GM21367 (cell line): ENCODE data around the gene HPDL.

Source experiments
- ATAC-seq: cut with Tn5 transposase; IDR thresholded peaks from one replicate; pipeline ENCODE4 v1.9.1; 2021; ENCODE audit not compliant: unreplicated experiment

HPDL gene

DNA sequence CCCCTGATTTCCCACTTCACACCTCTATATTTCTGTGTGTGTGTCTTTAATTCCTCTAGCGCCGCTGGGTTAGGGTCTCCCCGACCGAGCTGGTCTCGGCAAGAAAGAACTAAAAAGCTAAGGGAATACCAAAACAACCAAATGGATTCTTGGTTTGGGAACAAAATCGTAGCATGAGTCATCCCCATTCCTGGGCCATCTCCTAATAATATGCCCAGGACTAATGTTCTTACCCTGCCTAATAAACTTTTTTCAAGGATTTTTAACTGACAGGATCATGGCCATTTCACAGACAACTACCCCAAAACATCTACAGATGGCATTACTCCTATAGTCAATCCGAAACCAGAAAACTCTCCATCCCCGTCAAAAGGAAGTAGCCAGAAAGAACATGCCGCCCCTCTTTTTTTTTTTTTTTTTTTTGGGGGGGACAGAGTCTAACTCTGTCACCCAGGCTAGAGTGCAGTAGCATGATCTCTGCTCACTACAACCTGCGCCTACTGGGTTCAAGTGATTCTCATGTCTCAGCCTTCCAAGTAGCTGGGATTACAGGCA is 4.1 kb upstream of the HPDL start:
- no peak for ATAC-seq

GRCh38 chr1:45325851-45326506 is 716 bp upstream of the HPDL start:
- no peak for ATAC-seq

DNA sequence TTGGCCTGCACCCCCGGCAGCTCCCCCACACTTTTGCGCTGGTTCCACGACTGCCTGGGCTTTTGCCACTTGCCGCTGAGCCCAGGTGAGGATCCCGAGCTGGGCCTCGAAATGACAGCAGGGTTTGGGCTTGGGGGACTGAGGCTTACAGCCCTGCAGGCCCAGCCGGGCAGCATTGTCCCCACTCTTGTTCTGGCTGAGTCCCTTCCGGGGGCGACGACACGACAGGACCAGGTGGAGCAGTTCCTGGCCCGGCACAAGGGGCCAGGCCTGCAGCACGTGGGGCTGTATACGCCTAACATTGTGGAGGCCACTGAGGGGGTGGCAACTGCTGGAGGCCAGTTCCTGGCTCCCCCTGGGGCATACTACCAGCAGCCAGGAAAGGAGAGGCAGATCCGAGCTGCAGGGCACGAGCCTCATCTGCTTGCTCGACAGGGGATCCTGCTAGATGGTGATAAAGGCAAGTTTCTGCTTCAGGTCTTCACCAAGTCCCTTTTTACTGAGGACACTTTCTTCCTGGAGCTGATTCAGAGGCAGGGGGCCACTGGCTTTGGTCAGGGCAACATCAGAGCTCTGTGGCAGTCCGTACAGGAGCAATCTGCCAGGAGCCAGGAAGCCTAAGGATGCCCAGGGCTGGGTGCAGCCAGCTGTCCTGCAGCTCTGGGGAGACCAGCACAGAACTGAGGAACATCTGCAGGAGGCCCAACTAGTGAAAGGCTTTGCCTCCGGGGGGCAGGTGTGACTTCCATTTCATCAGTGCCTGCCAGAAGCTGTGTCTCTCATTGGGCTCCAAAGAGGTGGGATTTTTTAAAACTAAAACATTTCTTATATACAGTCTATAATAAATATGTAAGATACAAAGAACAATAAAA is 1.2 kb downstream of the HPDL start:
- no peak for ATAC-seq

GRCh38 chr1:45328680-45329079 is 2.0 kb downstream of the HPDL start:
- no peak for ATAC-seq

DNA sequence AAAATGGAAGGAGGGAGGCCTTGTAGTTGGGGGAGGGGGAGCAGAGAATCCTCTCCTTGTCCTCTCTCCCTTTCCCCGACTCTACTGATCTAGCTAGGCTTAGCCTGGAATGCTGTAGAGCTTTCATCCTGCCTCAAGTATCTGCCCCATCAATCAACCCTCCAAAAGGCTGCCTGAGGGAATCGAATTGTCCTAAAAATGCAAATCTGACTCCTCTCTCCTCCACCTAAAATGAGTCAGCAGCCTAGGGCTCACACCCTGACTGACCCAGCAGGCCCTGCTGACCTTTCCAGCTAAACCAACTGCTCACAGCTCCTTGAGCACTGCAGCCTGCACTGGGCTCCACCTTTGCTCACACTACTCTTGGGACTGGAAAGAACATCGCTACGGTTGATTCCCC is 2.8 kb downstream of the HPDL start:
- ATAC-seq, result no peak

DNA sequence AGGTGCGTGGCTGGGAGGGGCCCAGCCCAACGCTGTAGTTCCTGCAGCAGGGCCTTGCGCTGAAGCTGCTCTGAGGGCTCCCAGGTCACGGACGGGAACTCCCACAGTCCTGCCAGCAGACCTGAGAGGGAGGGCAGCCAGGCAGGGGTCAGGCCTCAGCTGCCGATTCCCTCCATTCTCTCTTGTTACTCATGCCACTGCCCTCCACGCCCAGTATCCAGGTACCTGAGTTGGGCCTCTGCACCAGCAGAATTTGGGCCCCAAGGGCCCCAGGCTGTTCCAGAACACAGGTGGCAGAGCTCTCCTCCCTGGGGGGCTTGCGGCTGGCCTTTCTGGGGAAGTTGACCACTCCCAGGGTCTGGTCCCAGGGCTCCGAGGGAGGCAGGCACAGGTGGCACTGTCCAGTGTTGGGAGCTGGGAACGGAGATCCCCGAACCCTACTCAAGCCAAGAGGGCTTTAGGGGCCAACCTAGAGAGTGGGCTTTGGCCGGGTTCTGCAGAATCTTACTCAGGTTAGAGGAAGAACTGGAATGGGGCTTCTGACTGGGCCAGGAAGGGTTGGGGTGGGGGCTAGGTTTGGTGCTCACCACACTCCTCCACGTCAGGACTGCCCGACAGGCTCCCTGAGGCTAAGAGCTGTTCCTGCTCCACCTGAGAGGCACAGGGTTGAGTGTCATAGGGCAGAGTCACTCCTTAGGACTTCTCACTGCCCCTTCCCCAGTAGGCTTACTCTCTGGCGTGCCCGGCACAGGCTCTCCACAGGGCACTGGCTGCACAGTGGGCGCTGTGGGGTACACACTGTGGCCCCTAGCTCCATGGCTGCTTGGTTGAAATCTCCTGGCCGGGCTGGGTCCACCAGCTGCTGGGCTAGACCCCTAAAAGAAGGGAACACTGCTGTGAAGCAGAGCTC is 5.0 kb downstream of the HPDL start:
- no peak for ATAC-seq

DNA sequence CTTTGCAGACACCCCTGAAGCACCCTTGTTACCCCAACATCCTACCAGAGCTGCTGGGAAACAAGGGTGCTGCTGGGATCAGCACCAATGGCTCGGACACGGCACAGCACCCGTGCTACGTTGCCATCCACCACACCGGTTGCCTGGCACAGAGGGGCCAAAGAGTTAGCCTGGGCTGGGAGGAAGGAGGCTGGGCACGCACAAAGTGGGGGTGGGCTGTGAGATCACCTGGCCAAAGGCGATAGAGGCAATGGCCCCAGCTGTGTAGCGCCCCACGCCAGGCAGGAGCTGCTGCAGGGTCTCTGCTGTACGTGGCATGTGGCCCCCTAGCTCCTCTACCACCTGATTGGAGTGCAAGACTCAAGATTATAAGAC is 5.6 kb downstream of the HPDL start:
- ATAC-seq, result no peak

DNA sequence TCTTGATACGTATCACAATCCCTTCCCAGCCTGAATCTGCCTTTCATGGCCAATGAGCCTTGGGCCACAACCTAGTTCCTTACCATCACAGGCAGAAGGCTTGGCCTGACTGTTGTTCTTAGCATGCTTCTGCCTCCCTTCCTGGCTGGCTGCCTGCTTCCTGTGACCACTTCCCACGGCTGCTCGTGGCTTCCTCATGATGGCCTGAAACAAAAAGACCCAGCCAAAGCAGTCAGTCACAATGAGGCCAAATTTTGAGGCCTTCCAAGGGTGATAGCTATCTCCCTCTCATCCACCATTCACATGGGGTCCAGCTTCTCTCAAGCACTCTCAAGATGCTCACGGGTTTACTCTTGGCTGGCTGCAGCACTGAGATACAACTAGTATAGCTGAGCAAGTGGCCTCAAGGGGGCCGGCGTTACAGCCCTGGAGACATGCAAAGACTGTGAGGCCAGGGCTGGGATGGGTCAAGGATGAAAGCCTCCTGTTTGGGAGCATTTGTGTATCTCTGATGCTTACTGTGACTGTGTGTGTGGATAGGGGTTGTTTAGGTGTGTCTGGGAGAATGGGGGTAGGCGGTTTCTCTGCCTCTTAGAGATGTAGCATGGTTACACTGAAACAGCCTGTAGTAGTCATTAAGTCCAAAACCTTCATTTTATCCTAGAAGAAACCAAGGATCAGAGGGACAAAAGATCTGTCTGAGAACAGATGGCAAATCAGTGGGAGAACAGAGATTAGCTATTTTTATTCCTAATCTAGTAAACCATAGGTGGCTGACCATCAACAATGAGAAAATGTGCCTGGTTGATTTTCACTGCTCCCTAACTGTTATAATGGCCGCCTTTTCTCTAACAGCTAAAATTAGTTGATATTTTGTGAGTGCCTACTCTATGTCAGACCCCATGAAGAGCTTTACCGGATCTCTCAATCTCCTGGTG is 7.9 kb downstream of the HPDL start:
- no peak for ATAC-seq

DNA sequence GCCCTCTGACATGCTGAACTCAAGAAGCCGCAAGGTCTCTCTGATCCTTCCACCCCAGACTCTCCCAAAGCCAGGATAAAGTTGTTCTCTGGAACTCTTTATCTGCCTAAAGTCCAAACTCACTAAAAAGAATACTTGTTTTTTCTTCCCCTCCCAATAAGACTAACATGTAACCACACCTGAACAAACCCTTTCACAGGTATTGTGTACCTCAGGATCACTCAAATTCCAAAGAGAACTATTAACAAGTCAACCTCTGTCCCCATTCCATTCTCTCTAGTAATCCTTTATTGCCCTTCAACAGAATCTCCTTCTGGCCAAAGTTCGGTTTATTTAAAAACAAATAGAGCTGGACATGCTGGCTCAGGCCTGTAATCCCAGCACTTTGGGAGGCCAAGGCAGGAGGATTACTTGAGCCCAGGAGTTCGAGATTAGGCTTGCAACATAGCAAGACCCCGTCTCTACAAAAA is 9.2 kb downstream of the HPDL start:
- no peak for ATAC-seq

GRCh38 chr1:45337630-45338325 is 11.1 kb downstream of the HPDL start:
- no peak for ATAC-seq

DNA sequence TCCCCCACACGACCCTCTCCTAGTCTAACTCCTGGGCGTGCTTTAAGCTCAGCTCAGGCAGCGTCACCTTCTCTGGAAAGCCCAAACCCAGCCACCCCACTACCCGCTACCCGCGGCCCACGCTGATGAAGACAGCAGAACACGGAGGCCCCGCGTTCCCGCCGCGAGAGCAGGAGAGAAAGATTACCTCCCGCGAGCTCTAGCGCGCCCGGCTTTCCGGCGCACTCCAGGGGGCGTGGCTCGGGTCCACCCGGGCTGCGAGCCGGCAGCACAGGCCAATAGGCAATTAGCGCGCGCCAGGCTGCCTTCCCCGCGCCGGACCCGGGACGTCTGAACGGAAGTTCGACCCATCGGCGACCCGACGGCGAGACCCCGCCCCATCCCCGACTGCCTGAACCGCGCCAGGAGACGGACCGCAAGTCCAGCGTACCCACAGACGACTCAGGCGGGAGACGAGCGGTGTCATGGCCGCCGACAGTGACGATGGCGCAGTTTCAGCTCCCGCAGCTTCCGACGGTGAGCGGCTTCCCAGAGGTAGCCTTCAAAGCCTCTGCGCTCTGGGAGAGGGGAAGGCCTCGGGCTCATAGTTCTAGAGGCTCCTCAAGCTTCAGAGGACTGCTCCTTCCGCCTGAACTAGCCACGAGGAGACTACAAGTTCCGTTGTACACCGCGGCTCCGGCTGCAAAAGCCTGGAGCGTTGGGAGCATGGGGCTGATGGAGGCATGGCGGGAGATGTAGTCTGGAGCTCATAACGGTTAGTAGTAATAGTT is 13.3 kb downstream of the HPDL start, which contains the start of the genes MUTYH and TOE1:
Gene MUTYH, minus strand, starts transcription at position 652 of the 770 bp plus-strand sequence. CDS start 5,935 bp downstream, outside the sequence.
Gene TOE1, plus strand, starts transcription at position 382 of the 770 bp plus-strand sequence. Its CDS starts 83 bp downstream, at position 465.
- peak; percentile 62 for ATAC-seq

DNA sequence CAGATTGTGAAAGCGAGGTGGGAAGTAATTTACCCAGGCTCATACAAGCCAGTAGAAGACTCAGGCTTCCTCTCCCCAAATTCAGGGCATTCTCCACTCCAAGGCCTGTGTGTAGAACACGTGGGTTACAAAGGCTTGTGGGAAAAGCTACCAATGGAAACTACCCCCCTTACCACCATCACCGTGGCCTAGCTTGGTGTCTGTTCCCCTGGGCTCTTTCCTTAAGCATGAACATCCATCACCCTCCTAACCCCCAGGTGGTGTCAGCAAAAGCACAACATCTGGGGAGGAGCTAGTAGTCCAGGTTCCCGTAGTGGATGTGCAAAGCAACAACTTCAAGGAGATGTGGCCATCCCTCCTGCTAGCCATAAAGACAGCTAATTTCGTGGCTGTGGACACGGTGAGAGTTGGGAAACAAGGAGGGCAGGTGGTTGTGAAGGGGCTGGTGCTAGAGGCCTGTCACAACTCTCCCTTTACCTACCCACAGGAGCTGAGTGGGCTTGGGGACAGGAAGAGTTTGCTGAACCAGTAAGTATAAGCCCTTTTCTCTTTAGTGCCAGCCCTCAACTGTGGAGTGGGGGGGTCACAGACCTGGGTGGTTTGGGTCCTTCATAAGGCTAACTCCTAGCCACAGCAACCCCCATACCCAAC is 14.2 kb downstream of the HPDL start:
- no peak for ATAC-seq

DNA sequence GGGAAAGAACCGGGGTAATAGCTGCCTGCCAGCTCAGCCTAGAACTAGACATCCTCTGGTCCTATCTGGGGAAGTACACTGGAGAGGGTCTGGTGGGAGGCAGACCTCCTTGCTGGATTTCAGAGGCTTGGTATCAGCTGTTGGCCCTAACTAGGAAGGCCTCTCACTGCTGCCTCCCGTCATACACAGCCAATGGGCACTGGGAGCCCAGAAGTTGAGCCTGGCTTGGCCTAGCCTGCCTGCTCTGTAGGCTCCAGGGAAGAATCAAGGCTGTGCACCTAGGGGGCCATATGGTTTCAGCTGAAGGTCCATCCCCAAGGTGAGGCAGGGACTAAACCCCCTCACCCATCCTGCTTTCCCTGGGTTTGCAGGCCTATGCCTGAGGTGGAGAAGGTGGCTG is 17.8 kb downstream of the HPDL start:
- ATAC-seq, result no peak

GRCh38 chr1:45345014-45345413 is 18.3 kb downstream of the HPDL start:
- no peak for ATAC-seq

GRCh38 chr1:45346473-45346872 is 19.8 kb downstream of the HPDL start:
- ATAC-seq, result no peak

- ATAC-seq, result no peak
Observed at GRCh38 chr1:45348020-45348419, 21.3 kb downstream of the HPDL start.

GRCh38 chr1:45348609-45348965 is 21.9 kb downstream of the HPDL start:
- ATAC-seq, result no peak
